Activated CD4-positive, alpha-beta T cell treated with anti-CD3 and anti-CD28 coated beads, Interleukin-10, Interleukin-2, amounts not matched to agents 100 ng/mL and 50 ng/mL, durations not matched to agents 16 hours and 8 hours (primary cell): ENCODE data around the gene BRI3BP.
A peak's percentile ranks its signal among the peaks of the same experiment; 100 is the strongest.
"Not testable (repeated sequence)": the region's sequence is repeated elsewhere in the genome, so short reads cannot be mapped to it uniquely, and the experiment has no call there.

Experiments
- DNase-seq: peaks from one replicate; pipeline ENCODE4 v3.0.0-alpha.2; 2020

Gene BRI3BP

DNA sequence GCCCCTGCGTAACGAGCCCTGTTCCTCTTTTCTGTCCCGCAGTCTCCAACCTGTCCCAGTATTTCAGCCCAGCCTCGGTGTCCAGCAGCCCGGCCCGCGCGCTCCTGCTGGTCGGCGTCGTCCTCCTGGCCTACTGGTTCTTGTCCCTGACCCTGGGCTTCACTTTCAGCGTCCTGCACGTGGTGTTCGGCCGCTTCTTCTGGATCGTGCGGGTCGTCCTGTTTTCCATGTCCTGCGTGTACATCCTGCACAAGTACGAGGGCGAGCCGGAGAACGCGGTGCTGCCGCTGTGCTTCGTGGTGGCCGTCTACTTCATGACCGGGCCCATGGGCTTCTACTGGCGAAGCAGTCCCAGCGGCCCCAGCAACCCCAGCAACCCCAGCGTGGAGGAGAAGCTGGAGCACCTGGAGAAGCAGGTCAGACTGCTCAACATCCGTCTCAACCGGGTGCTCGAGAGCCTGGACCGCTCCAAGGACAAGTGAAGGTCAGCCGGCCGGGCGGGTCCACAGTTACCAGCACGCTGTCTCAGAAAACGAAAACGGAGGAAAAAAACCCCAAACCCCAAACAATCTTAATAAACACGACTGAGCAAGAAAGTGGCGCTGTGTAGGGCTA, 31.6 kb downstream of the BRI3BP start:
- DNase-seq = no peak

- DNase-seq = no peak
These were observed 32.3 kb downstream of the BRI3BP start for GRCh38 chr12:125025606-125026235.

- no peak for DNase-seq
These were observed 34.7 kb downstream of the BRI3BP start for GRCh38 chr12:125028106-125028505.

DNA sequence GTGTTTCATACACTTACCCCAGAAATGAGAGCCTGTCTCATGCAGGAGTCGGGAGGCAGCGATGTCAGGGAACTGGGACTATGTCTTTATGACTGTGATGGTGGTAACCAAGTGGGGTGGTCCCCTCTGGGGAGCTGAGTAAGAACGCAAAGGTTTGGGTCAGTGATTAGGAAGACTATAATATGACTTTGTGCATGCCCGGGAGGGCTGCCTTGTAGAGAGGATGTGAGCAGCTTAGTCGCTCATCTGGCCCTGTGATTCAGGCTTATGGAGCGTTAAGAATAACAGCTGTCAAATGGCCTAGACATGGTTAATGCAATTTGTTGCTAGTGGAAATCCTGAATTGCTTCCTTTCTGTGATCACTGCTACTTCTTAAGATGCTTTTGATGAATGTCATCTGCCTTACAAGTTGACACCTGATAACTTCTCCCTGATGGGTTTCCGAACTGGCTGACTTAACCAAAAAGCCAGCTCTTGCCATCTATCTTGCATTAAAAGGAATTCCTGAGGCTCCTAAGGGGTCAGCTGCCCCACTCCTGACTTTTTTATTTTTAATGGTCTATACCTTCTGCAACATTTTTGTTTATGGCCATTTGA, 36.4 kb downstream of the BRI3BP start:
- DNase-seq = no peak

- not testable (repeated sequence) for DNase-seq
These were observed 38.0 kb downstream of the BRI3BP start for GRCh38 chr12:125031471-125031870.

GRCh38 chr12:125032466-125033152, 39.2 kb downstream of the BRI3BP start:
- DNase-seq = no peak

GRCh38 chr12:125033288-125033687, 39.8 kb downstream of the BRI3BP start:
- DNase-seq = no peak

GRCh38 chr12:125038976-125039625, 45.7 kb downstream of the BRI3BP start:
- no peak for DNase-seq

DNA sequence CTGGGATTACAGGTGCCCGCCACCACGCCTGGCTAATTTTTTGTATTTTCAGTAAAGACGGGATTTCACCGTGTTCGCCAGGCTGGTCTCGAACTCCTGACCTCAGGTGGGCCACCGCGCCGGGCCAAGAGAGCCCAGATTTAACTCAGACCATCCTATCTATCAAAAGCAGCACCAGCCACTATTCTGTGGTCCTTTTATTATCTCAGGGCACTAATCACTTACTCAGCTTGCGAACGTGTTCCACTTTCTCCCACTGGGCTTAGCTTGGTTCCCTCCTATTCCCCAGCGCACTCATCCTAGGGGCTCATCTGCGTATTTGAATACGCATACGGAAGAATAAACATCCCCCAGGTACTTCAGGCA, 55.6 kb downstream of the BRI3BP start:
- DNase-seq = no peak

DNA sequence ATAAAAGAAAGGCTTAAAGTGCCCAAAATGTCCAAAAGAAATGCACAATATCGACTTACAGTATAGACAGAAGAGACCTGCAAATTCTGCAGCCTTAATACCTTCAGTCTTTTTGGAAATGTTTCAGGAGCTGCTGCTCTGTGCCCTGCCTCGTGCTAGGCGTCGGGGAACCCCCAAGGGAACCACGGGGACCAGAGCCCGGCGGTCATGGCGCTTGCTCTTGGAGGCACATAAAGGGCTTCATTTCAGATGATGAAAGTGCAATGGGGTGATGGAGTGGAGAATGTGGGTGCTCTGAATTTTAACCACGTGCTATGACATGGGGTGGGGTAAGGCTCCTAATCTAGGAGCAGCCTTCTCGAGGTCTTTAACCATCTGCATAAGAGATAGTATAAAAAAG, 57.0 kb downstream of the BRI3BP start:
- DNase-seq = no peak

GRCh38 chr12:125050868-125051267, 57.4 kb downstream of the BRI3BP start:
- no peak for DNase-seq

DNA sequence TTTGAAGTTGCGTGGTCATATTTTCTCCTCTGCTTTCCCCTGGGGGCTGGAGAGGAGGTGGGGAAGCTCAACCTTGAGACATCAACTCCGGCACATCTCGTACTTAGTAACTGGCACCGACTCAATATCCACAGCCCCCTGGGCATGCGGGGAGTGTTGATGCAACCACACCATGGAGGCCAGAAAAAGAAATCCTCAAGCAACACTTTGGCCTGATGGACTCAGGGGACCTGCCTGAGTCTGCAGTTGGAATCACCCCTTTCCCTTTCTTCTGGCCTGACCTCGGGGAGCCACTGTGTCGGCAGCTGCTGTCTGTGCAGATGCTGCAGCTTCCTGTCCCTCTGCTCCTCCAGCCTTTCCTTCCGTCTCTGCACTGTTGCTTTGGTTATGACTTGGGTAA, 60.4 kb downstream of the BRI3BP start:
- no peak for DNase-seq

- no peak for DNase-seq
These were observed 62.1 kb downstream of the BRI3BP start for GRCh38 chr12:125055591-125055990.

GRCh38 chr12:125056306-125056705, 62.9 kb downstream of the BRI3BP start:
- DNase-seq = no peak

DNA sequence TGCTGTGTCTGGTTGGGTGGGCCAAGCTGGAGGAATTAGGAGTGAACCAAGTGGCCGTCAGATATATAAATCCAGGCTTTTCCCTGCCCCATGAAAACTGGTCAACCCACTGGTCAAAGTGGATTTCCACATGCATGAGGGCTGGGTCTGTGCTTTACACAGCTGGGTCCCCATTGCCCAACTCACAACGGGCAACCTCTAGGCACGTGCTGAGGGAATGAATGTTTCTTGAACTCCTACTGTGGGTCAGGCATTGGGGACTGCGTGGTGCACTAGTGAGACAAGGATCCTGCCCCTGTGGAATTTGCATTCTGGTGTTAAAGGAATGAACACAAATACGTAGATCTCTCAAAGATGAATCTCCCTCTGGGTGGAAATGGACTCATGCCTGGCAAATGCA, 64.3 kb downstream of the BRI3BP start:
- no peak for DNase-seq

GRCh38 chr12:125061229-125061628, 67.8 kb downstream of the BRI3BP start:
- no peak for DNase-seq

DNA sequence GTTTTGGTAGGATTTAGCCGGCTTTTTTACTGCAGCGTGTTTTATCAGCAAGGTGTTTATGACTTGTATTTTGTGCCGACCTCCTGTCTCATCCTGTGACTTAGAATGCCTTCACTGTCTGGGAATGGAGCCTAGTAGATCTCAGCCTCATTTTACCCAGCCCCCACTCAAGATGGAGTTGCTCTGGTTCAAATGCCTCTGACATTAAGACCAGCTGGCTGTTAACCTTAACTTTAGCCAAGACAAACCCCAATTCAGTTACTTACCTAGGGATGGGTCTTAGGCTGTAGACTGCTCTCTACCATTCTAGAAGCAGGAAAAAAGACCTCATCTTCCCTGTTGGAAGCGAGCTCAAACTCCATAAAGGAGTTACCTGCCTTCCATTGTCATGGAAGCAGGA, 70.1 kb downstream of the BRI3BP start:
- not testable (repeated sequence) for DNase-seq

DNA sequence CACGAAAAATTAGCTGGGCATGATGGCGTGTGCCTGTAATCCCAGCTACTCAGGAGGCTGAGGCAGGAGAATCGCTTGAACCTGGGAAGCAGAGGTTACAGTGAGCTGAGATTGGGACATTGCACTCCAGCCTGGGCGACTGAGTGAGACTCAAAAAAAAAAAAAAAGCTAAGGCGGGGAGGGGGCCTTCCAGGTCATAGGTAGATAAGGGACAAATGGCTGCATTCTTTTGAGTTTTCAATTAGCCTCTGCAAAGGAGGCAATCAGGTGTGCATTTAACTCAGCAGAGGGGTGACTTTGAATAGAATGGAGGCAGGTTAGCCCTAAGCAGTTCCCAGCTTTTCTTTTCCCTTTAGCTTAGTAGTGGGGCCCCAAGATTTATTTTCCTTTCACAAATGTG, 71.0 kb downstream of the BRI3BP start:
- DNase-seq = no peak

- peak; percentile 80 for DNase-seq
These were observed 71.8 kb downstream of the BRI3BP start, which contains the start of gene AACS for GRCh38 chr12:125065021-125065918. TSS of gene AACS (plus strand) at chr12:125065435. CDS start at chr12:125065585, 150 bp downstream.

GRCh38 chr12:125065919-125066570, 72.6 kb downstream of the BRI3BP start:
- DNase-seq = no peak

DNA sequence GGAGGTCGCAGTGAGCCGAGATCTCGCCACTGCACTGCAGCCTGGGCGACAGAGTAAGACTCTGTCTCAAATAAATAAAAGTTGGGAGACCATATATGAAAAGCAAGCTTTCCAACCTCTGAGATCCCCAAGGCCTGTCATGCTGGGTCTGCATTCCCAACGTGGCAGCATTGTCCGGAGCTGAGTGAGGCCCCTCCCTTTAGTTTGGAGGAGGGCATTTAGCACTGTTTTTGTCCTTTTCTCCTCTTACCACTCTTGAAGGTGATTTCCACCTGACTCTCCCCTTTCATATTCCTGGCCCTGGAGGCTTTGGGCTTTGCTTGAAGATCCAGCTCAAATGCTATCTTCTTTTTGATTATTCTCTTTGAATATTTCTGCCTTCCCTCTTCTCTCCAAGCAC, 74.9 kb downstream of the BRI3BP start:
- no peak for DNase-seq

DNA sequence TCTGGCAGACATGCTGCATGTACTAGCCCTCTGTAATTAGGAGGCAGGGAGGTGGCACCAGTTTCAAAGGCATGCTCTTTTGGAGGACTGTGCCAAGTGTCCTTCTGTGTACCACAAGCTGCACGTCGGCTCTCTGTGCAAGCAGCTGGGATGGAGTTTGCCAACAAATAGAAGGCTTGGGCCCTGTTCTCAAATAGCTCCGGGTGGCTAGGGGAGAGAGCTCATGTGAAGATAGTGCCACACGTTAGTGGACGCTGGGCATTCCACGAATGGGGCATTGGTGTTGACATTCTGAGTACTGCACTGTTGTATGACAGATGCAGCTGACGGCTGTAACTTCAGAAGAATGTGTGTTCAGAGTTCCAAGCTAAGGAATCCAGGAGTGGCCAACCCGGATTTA, 76.2 kb downstream of the BRI3BP start:
- DNase-seq = no peak
